HepG2 (cell line): ENCODE data around the gene USP7. TPM values are rescaled to one million over a fixed set of nuclear protein-coding genes. Genes with fewer than 3 reads are reported as not detected.

ENCODE experiments used
- CREB3 ChIP-seq: sonication (generic); formaldehyde crosslinking; IDR thresholded peaks from 2 replicates; pipeline ENCODE4 v1.5.0; 2020; ENCODE audit warnings: missing genetic modification reagents
- E2F2 ChIP-seq: sonication (generic); formaldehyde crosslinking; IDR thresholded peaks from 2 replicates; pipeline ENCODE4 v1.4.0; 2020; ENCODE audit warnings: missing genetic modification reagents, borderline replicate concordance
- ETS1 ChIP-seq: sonication (generic); formaldehyde crosslinking; IDR thresholded peaks from 2 replicates; pipeline ENCODE4 v1.4.0; 2020; ENCODE audit warnings: missing genetic modification reagents
- KLF16 ChIP-seq, 2 experiments: sonication (generic) in 1 of 2; formaldehyde crosslinking in 1 of 2; IDR thresholded peaks; 2 replicates each; pipeline versions ENCODE4 v1.6.1 to v1.8.0; 2016 to 2023; ENCODE audit warnings: missing genetic modification reagents in 2 of 2, missing compliant biosample characterization in 1 of 2
- NCOA1 ChIP-seq: sonication (generic); formaldehyde crosslinking; IDR thresholded peaks from 2 replicates; pipeline ENCODE4 v1.9.0; 2021; ENCODE audit warnings: missing genetic modification reagents
- NPAS2 ChIP-seq: sonication (generic); formaldehyde crosslinking; IDR thresholded peaks from 2 replicates; pipeline ENCODE4 v1.8.0; 2022; ENCODE audit warnings: mild to moderate bottlenecking, missing genetic modification reagents, borderline replicate concordance
- PBX3 ChIP-seq: sonication (generic); formaldehyde crosslinking; IDR thresholded peaks from 2 replicates; pipeline ENCODE4 v1.8.1; 2023; ENCODE audit warnings: missing genetic modification reagents, inconsistent platforms, borderline replicate concordance
- YEATS2 ChIP-seq: sonication (generic); formaldehyde crosslinking; IDR thresholded peaks from 2 replicates; pipeline ENCODE4 v1.4.0; 2020; ENCODE audit warnings: missing genetic modification reagents, borderline replicate concordance
- ZNF276 ChIP-seq: sonication (generic); formaldehyde crosslinking; IDR thresholded peaks from 2 replicates; pipeline ENCODE4 v1.4.0; 2020; ENCODE audit warnings: mild to moderate bottlenecking, low read depth, missing genetic modification reagents
- ZNF484 ChIP-seq: sonication (generic); formaldehyde crosslinking; IDR thresholded peaks from 2 replicates; pipeline ENCODE4 v1.5.1; 2020; ENCODE audit warnings: mild to moderate bottlenecking, low read depth, missing genetic modification reagents, borderline replicate concordance
- ZNF512B ChIP-seq: sonication (generic); formaldehyde crosslinking; IDR thresholded peaks from 2 replicates; pipeline ENCODE4 v1.5.1; 2020; ENCODE audit warnings: missing genetic modification reagents, mild to moderate bottlenecking, borderline replicate concordance
- ZNF607 ChIP-seq: sonication (generic); formaldehyde crosslinking; IDR thresholded peaks from 2 replicates; pipeline ENCODE4 v1.5.1; 2020; ENCODE audit warnings: missing genetic modification reagents, mild to moderate bottlenecking, borderline replicate concordance
- ZSCAN25 ChIP-seq: sonication (generic); formaldehyde crosslinking; IDR thresholded peaks from 2 replicates; pipeline ENCODE4 v1.8.0; 2022; ENCODE audit warnings: mild to moderate bottlenecking, missing genetic modification reagents
- polyA plus RNA-seq, 8 experiments: library from polyadenylated mRNA; depleted of rRNA in 3 of 8; stranded (reverse) in 7 of 8; unstranded in 1 of 8; fragments of >200 nt; fragmentation: Illumina TruSeq in 4 of 8; extraction: Trizol in 4 of 8; gene quantifications; 2 replicates each; pipeline versions ENCODE4 v1.2.1 to v1.2.3, GENCODE V29; 2011 to 2016; ENCODE audit warnings: low read depth in 4 of 8, missing spikeins in 1 of 8, mixed read lengths in 1 of 8; ENCODE audit not compliant: insufficient read depth in 1 of 8
- total RNA-seq, 5 experiments: library from RNA; depleted of rRNA; stranded (reverse); fragments of >200 nt; fragmentation: Illumina TruSeq; extraction: Trizol; gene quantifications; 2 replicates each; pipeline ENCODE4 v1.2.3, GENCODE V29; 2016; ENCODE audit warnings: low read depth in 1 of 5
- TF ChIP-seq, protein P1 (sequence below): sonication (generic); formaldehyde crosslinking; IDR thresholded peaks from 2 replicates; pipeline ENCODE4 v1.5.0; 2020; ENCODE audit warnings: mild to moderate bottlenecking, missing genetic modification reagents
- TF ChIP-seq, protein P2 (sequence below): sonication (generic); formaldehyde crosslinking; IDR thresholded peaks from 2 replicates; pipeline ENCODE4 v1.4.0; 2020; ENCODE audit warnings: mild to moderate bottlenecking, missing genetic modification reagents

The USP7 gene
- total and polyA plus RNA-seq, 2 of the 13 experiments (the other 11 are each of a cell fraction or from before 2014, with no cell fraction given) = 52.5 to 173 TPM

DNA sequence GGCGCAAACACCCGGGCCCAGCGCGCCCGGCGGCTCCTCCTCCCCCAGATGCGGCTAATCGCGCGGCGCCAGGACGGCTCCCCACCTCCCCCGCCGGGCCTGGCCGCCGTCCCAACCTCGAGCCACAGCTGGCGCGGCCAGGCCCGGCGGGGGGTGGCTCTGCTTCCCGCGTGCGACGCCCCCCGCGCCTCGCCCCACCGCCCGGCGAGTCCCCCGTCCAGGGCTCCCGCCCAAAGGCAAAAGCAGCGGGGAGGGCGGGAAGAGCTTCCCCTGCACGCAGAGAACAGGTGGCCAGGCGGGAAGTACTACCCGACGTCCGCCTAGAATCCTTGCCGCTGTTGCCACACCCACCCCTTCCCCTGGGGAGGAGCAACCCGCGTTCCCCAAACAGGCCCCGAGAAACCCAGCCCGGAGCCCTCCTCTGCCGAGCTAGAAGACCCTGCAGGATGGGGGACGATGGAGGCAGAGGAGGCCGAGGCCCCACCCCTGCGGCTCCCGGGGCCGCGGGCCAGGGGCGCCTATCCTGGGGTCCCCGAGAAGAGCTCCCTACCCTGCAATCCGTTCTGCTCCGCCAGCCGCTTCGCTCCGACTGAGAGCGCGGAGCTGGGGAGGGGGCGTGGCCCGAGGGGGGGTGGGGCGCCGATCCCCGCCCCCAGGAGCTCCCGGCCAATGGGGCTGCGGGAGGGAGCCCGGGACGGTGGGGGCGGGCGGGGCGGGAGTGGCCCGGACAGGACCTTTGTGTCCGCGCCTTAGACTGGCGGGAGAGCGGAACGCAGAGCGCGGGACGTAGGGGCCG lies 95.1 kb downstream of the USP7 start, which contains the start of gene CARHSP1 (continued):
- TF ChIP-seq ZNF512B (CRISPR knock-in tag) (no peak; the same call in 1 of the 2 replicates), ZNF484 (CRISPR knock-in tag) (no peak), E2F2 (CRISPR knock-in tag) (no peak), NCOA1 (CRISPR knock-in tag) (no peak), ZSCAN25 (CRISPR knock-in tag) (peak; percentile 54), NPAS2 (no peak), ETS1 (no peak), CREB3 (no peak), ZNF607 (CRISPR knock-in tag) (no peak), PBX3 (CRISPR knock-in tag) (no peak), YEATS2 (no peak; the same call in 1 of the 2 replicates), ZNF276 (CRISPR knock-in tag) (no peak), KLF16 (CRISPR knock-in tag; IDR thresholded peaks at IDR 0.05) (peak; percentile 72 to 86; a peak in 2 of 4 replicates)
- TF ChIP-seq, protein P1, sequence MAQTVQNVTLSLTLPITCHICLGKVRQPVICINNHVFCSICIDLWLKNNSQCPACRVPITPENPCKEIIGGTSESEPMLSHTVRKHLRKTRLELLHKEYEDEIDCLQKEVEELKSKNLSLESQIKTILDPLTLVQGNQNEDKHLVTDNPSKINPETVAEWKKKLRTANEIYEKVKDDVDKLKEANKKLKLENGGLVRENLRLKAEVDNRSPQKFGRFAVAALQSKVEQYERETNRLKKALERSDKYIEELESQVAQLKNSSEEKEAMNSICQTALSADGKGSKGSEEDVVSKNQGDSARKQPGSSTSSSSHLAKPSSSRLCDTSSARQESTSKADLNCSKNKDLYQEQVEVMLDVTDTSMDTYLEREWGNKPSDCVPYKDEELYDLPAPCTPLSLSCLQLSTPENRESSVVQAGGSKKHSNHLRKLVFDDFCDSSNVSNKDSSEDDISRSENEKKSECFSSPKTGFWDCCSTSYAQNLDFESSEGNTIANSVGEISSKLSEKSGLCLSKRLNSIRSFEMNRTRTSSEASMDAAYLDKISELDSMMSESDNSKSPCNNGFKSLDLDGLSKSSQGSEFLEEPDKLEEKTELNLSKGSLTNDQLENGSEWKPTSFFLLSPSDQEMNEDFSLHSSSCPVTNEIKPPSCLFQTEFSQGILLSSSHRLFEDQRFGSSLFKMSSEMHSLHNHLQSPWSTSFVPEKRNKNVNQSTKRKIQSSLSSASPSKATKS (CRISPR knock-in tag) = no peak
- TF ChIP-seq, protein P2, sequence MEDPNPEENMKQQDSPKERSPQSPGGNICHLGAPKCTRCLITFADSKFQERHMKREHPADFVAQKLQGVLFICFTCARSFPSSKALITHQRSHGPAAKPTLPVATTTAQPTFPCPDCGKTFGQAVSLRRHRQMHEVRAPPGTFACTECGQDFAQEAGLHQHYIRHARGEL (CRISPR knock-in tag) = no peak
